HepG2 (cell line): ENCODE measurements around the gene CPT1B. TPM values are rescaled to one million over a fixed set of nuclear protein-coding genes. Genes with fewer than 3 reads are reported as not detected.

ENCODE experiments used
- ARID5B ChIP-seq: IDR thresholded peaks from 2 replicates; pipeline ENCODE4 v1.4.0; 2020; ENCODE audit warnings: mild to moderate bottlenecking, missing genetic modification reagents
- ASH2L ChIP-seq: fragments of 300-600, 200-600 bp; sonication (generic); IDR thresholded peaks from 2 replicates; pipeline ENCODE4 v1.7.0; 2017; ENCODE audit warnings: low read depth, mild to moderate bottlenecking, moderate library complexity, mixed read lengths, low read length; ENCODE audit not compliant: insufficient read length
- CEBPG ChIP-seq: IDR thresholded peaks from 2 replicates; pipeline ENCODE4 v1.6.1; 2016
- DDIT3 ChIP-seq: sonication (generic); formaldehyde crosslinking; IDR thresholded peaks from 2 replicates; pipeline ENCODE4 v1.4.0; 2020; ENCODE audit warnings: mild to moderate bottlenecking, missing genetic modification reagents
- HMGA1 ChIP-seq: sonication (generic); formaldehyde crosslinking; conservative IDR thresholded peaks from 2 replicates; pipeline ENCODE4 v1.4.0; 2020; ENCODE audit warnings: missing genetic modification reagents
- HNF4G ChIP-seq, 2 experiments: sonication (generic) in 1 of 2; formaldehyde crosslinking in 1 of 2; IDR thresholded peaks; 2 replicates each; pipeline versions ENCODE4 v1.4.0 to v1.6.1; 2011 to 2020; ENCODE audit warnings: borderline replicate concordance in 2 of 2, low read depth in 2 of 2, mild to moderate bottlenecking in 2 of 2, low read length in 1 of 2, missing genetic modification reagents in 1 of 2, moderate library complexity in 1 of 2
- KDM2A ChIP-seq: sonication (generic); formaldehyde crosslinking; IDR thresholded peaks from 2 replicates; pipeline ENCODE4 v1.4.0; 2020; ENCODE audit warnings: low read depth, missing genetic modification reagents, borderline replicate concordance
- POLR2G ChIP-seq: fragments of 200-400 bp; formaldehyde crosslinking; IDR thresholded peaks from 2 replicates; pipeline ENCODE4 v1.6.1; 2018; ENCODE audit warnings: mild to moderate bottlenecking, low read depth, low read length, moderate library complexity
- RCOR2 ChIP-seq: IDR thresholded peaks from 2 replicates; pipeline ENCODE4 v1.6.1; 2016; ENCODE audit warnings: missing biosample characterization, missing genetic modification reagents
- SAP130 ChIP-seq: IDR thresholded peaks from 2 replicates; pipeline ENCODE4 v1.6.1; 2016; ENCODE audit warnings: low read depth
- SATB2 ChIP-seq: sonication (generic); formaldehyde crosslinking; IDR thresholded peaks from 2 replicates; pipeline ENCODE4 v1.5.0; 2020; ENCODE audit warnings: missing genetic modification reagents
- ZFP62 ChIP-seq: sonication (generic); formaldehyde crosslinking; IDR thresholded peaks from 2 replicates; pipeline ENCODE4 v1.4.0; 2020; ENCODE audit warnings: missing genetic modification reagents
- polyA plus RNA-seq, 8 experiments: library from polyadenylated mRNA; depleted of rRNA in 3 of 8; stranded (reverse) in 7 of 8; unstranded in 1 of 8; fragments of >200 nt; fragmentation: Illumina TruSeq in 4 of 8; extraction: Trizol in 4 of 8; gene quantifications; 2 replicates each; pipeline versions ENCODE4 v1.2.1 to v1.2.3, GENCODE V29; 2011 to 2016; ENCODE audit warnings: low read depth in 4 of 8, missing spikeins in 1 of 8, mixed read lengths in 1 of 8; ENCODE audit not compliant: insufficient read depth in 1 of 8
- total RNA-seq, 5 experiments: library from RNA; depleted of rRNA; stranded (reverse); fragments of >200 nt; fragmentation: Illumina TruSeq; extraction: Trizol; gene quantifications; 2 replicates each; pipeline ENCODE4 v1.2.3, GENCODE V29; 2016; ENCODE audit warnings: low read depth in 1 of 5
- TF ChIP-seq, protein P1 (sequence below): sonication (generic); formaldehyde crosslinking; IDR thresholded peaks from 2 replicates; pipeline ENCODE4 v1.4.0; 2020; ENCODE audit warnings: missing genetic modification reagents, mild to moderate bottlenecking, borderline replicate concordance
- TF ChIP-seq, protein P2 (sequence below): sonication (generic); formaldehyde crosslinking; IDR thresholded peaks from 2 replicates; pipeline ENCODE4 v1.5.1; 2020; ENCODE audit warnings: mild to moderate bottlenecking, missing genetic modification reagents, borderline replicate concordance
- TF ChIP-seq, protein P3 (sequence below): IDR thresholded peaks from 2 replicates; pipeline ENCODE4 v1.6.1; 2016; ENCODE audit warnings: low read depth, control low read depth

Gene CPT1B
- total and polyA plus RNA-seq, 2 of the 13 experiments (the other 11 are each of a cell fraction or from before 2014, with no cell fraction given) = 9.2 to 19.5 TPM

DNA sequence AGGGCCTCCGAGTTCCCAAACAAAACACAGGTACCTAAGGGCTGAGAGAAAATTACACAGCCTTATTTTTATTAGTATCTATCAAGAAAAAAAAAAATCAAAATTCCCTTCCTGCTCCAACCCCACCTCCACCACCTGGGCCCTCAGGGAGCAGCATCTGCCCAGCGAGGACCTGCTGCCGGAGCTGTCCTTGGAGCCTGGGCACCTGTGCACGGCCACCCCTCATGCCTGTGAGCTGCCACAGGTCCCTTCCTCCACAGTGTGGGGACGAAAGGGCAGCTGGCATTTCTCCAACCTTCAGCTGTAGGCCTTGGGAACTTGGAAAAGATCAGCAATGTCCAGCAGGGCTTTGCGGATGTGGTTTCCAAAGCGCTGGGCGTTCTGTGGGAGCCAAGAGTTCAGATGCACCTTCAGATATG lies 9.2 kb downstream of the CPT1B start (continued):
- TF ChIP-seq, protein P1, sequence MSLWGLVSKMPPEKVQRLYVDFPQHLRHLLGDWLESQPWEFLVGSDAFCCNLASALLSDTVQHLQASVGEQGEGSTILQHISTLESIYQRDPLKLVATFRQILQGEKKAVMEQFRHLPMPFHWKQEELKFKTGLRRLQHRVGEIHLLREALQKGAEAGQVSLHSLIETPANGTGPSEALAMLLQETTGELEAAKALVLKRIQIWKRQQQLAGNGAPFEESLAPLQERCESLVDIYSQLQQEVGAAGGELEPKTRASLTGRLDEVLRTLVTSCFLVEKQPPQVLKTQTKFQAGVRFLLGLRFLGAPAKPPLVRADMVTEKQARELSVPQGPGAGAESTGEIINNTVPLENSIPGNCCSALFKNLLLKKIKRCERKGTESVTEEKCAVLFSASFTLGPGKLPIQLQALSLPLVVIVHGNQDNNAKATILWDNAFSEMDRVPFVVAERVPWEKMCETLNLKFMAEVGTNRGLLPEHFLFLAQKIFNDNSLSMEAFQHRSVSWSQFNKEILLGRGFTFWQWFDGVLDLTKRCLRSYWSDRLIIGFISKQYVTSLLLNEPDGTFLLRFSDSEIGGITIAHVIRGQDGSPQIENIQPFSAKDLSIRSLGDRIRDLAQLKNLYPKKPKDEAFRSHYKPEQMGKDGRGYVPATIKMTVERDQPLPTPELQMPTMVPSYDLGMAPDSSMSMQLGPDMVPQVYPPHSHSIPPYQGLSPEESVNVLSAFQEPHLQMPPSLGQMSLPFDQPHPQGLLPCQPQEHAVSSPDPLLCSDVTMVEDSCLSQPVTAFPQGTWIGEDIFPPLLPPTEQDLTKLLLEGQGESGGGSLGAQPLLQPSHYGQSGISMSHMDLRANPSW (CRISPR knock-in tag) = 0 out of 2 replicates have a peak, but pooled peaks have one; percentile 39
- TF ChIP-seq KDM2A (CRISPR knock-in tag) = peak; percentile 31; the same call in 1 of the 2 replicates
- TF ChIP-seq ARID5B (CRISPR knock-in tag) = peak; percentile 69
- TF ChIP-seq DDIT3 (CRISPR knock-in tag) = no peak
- TF ChIP-seq ASH2L = peak; percentile 67
- no peak for TF ChIP-seq CEBPG (CRISPR knock-in tag)
- TF ChIP-seq, protein P2, sequence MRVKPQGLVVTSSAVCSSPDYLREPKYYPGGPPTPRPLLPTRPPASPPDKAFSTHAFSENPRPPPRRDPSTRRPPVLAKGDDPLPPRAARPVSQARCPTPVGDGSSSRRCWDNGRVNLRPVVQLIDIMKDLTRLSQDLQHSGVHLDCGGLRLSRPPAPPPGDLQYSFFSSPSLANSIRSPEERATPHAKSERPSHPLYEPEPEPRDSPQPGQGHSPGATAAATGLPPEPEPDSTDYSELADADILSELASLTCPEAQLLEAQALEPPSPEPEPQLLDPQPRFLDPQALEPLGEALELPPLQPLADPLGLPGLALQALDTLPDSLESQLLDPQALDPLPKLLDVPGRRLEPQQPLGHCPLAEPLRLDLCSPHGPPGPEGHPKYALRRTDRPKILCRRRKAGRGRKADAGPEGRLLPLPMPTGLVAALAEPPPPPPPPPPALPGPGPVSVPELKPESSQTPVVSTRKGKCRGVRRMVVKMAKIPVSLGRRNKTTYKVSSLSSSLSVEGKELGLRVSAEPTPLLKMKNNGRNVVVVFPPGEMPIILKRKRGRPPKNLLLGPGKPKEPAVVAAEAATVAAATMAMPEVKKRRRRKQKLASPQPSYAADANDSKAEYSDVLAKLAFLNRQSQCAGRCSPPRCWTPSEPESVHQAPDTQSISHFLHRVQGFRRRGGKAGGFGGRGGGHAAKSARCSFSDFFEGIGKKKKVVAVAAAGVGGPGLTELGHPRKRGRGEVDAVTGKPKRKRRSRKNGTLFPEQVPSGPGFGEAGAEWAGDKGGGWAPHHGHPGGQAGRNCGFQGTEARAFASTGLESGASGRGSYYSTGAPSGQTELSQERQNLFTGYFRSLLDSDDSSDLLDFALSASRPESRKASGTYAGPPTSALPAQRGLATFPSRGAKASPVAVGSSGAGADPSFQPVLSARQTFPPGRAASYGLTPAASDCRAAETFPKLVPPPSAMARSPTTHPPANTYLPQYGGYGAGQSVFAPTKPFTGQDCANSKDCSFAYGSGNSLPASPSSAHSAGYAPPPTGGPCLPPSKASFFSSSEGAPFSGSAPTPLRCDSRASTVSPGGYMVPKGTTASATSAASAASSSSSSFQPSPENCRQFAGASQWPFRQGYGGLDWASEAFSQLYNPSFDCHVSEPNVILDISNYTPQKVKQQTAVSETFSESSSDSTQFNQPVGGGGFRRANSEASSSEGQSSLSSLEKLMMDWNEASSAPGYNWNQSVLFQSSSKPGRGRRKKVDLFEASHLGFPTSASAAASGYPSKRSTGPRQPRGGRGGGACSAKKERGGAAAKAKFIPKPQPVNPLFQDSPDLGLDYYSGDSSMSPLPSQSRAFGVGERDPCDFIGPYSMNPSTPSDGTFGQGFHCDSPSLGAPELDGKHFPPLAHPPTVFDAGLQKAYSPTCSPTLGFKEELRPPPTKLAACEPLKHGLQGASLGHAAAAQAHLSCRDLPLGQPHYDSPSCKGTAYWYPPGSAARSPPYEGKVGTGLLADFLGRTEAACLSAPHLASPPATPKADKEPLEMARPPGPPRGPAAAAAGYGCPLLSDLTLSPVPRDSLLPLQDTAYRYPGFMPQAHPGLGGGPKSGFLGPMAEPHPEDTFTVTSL = peak; percentile 28; the same call in 1 of the 2 replicates
- TF ChIP-seq RCOR2 = no peak
- TF ChIP-seq HMGA1 (CRISPR knock-in tag) = no peak
- peak; percentile 71 for TF ChIP-seq SAP130 (CRISPR knock-in tag)
- peak; percentile 66 for TF ChIP-seq HNF4G (IDR thresholded peaks at IDR 0.05; ENCODE audit: borderline replicate concordance, low read depth, low read length)
- peak; percentile 47; the same call in 1 of the 2 replicates for TF ChIP-seq HNF4G (CRISPR knock-in tag; IDR thresholded peaks at IDR 0.05; ENCODE audit: borderline replicate concordance, low read depth)
- TF ChIP-seq POLR2G = 0 out of 2 replicates have a peak, but pooled peaks have one; percentile 48
- no peak for TF ChIP-seq SATB2
- TF ChIP-seq, protein P3, sequence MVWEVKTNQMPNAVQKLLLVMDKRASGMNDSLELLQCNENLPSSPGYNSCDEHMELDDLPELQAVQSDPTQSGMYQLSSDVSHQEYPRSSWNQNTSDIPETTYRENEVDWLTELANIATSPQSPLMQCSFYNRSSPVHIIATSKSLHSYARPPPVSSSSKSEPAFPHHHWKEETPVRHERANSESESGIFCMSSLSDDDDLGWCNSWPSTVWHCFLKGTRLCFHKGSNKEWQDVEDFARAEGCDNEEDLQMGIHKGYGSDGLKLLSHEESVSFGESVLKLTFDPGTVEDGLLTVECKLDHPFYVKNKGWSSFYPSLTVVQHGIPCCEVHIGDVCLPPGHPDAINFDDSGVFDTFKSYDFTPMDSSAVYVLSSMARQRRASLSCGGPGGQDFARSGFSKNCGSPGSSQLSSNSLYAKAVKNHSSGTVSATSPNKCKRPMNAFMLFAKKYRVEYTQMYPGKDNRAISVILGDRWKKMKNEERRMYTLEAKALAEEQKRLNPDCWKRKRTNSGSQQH (CRISPR knock-in tag) = no peak
- TF ChIP-seq ZFP62 (CRISPR knock-in tag) = no peak
